Mononuclear cell (primary cell): ENCODE results near the gene MCF2L2. TPM values are rescaled to one million over a fixed set of nuclear protein-coding genes. Genes with fewer than 3 reads are reported as not detected.
A peak's percentile ranks its signal among the peaks of the same experiment; 100 is the strongest.
"Not testable (repeated sequence)": the region's sequence is repeated elsewhere in the genome, so short reads cannot be mapped to it uniquely, and the experiment has no call there.

Source experiments
- H3K27me3 ChIP-seq: 2 replicates; pipeline ENCODE4 v1.6.0; 2011; ENCODE audit warnings: low read length, control low read depth; ENCODE audit not compliant: insufficient read depth
- H3K4me1 ChIP-seq: 2 replicates; pipeline ENCODE4 v1.5.1; 2011; ENCODE audit warnings: mild to moderate bottlenecking, low read length, control low read depth; ENCODE audit not compliant: insufficient read depth
- H3K4me3 ChIP-seq: 2 replicates; pipeline ENCODE4 v1.5.1; 2011; ENCODE audit warnings: mild to moderate bottlenecking, low read length, moderate library complexity
- H3K9me3 ChIP-seq: 2 replicates; pipeline ENCODE4 v1.5.1; 2011; ENCODE audit warnings: low read depth, mild to moderate bottlenecking, control low read depth, low read length
- total RNA-seq: library from RNA; depleted of rRNA; stranded (reverse); fragments of >200 nt; gene quantifications from one replicate; pipeline ENCODE4 v1.2.3, GENCODE V29; 2012

The MCF2L2 gene
- total RNA-seq, 1 donor, result 2.9 TPM

GRCh38 chr3:183449391-183449790, 21.0 kb upstream of the MCF2L2 start:
- Histone ChIP-seq H3K4me3 (no peak overlapping the region), H3K4me1 (peaks cover 13% of the 10 kb centered on the region), H3K9me3 (peaks cover 4% of the 10 kb centered on the region), H3K27me3 (no peaks in the 10 kb centered on the region)

- Histone ChIP-seq H3K4me3 (peak overlapping the region; percentile 64), H3K4me1 (peaks cover 13% of the 10 kb centered on the region), H3K27me3 (no peaks in the 10 kb centered on the region), H3K9me3 (peaks cover 12% of the 10 kb centered on the region)
Observed at GRCh38 chr3:183448369-183449128, 20.1 kb upstream of the MCF2L2 start.

- H3K9me3 ChIP-seq, result peaks cover 18% of the 10 kb centered on the region
- H3K4me1 ChIP-seq, result peaks cover 13% of the 10 kb centered on the region
- H3K27me3 ChIP-seq, result no peaks in the 10 kb centered on the region
- H3K4me3 ChIP-seq, result peak overlapping the region; percentile 64
Observed at GRCh38 chr3:183447206-183448001, 19.0 kb upstream of the MCF2L2 start.

- Histone ChIP-seq H3K4me1 (peaks cover 13% of the 10 kb centered on the region), H3K4me3 (peak overlapping the region; percentile 64), H3K27me3 (no peaks in the 10 kb centered on the region), H3K9me3 (peaks cover 18% of the 10 kb centered on the region)
Observed at GRCh38 chr3:183446838-183447205, 18.4 kb upstream of the MCF2L2 start.

GRCh38 chr3:183444748-183445147, 16.3 kb upstream of the MCF2L2 start:
- H3K4me1 ChIP-seq, result peaks cover 24% of the 10 kb centered on the region
- peaks cover 18% of the 10 kb centered on the region for H3K9me3 ChIP-seq
- H3K4me3 ChIP-seq, result no peak overlapping the region
- H3K27me3 ChIP-seq, result no peaks in the 10 kb centered on the region

- Histone ChIP-seq H3K4me3 (no peak overlapping the region), H3K4me1 (peaks cover 34% of the 10 kb centered on the region), H3K27me3 (no peaks in the 10 kb centered on the region), H3K9me3 (peaks cover 18% of the 10 kb centered on the region)
Observed at GRCh38 chr3:183443395-183444385, 15.3 kb upstream of the MCF2L2 start.

- no peaks in the 10 kb centered on the region for H3K27me3 ChIP-seq
- peaks cover 30% of the 10 kb centered on the region for H3K4me1 ChIP-seq
- H3K4me3 ChIP-seq, result no peak overlapping the region
- peaks cover 18% of the 10 kb centered on the region for H3K9me3 ChIP-seq
Observed at GRCh38 chr3:183442994-183443393, 14.6 kb upstream of the MCF2L2 start.

- H3K4me3 ChIP-seq, H3K27me3 ChIP-seq: not testable (repeated sequence)
Observed at GRCh38 chr3:183440521-183440920, 12.1 kb upstream of the MCF2L2 start.

GRCh38 chr3:183439515-183439914, 11.1 kb upstream of the MCF2L2 start:
- H3K4me3 ChIP-seq, result no peak overlapping the region
- no peaks in the 10 kb centered on the region for H3K27me3 ChIP-seq
- peaks cover 15% of the 10 kb centered on the region for H3K9me3 ChIP-seq
- peaks cover 21% of the 10 kb centered on the region for H3K4me1 ChIP-seq

More at GRCh38 chr3:183440521-183440920, 12.1 kb upstream of the MCF2L2 start:
- H3K9me3 ChIP-seq, result peaks cover 18% of the 10 kb centered on the region
- peaks cover 21% of the 10 kb centered on the region for H3K4me1 ChIP-seq

- peaks cover 8% of the 10 kb centered on the region for H3K9me3 ChIP-seq
- H3K27me3 ChIP-seq, result no peaks in the 10 kb centered on the region
- H3K4me3 ChIP-seq, result no peak overlapping the region
- H3K4me1 ChIP-seq, result peaks cover 21% of the 10 kb centered on the region
Observed at GRCh38 chr3:183438735-183439134, 10.3 kb upstream of the MCF2L2 start.

GRCh38 chr3:183437666-183438564, 9.5 kb upstream of the MCF2L2 start:
- no peaks in the 10 kb centered on the region for H3K9me3 ChIP-seq
- H3K4me3 ChIP-seq, result no peak overlapping the region

GRCh38 chr3:183437061-183437460, 8.6 kb upstream of the MCF2L2 start:
- H3K4me1 ChIP-seq, result peaks cover 21% of the 10 kb centered on the region
- no peak overlapping the region for H3K4me3 ChIP-seq
- H3K27me3 ChIP-seq, result peaks cover 3% of the 10 kb centered on the region
- H3K9me3 ChIP-seq, result no peaks in the 10 kb centered on the region

More at GRCh38 chr3:183437666-183438564, 9.5 kb upstream of the MCF2L2 start:
- Histone ChIP-seq H3K4me1 (peaks cover 21% of the 10 kb centered on the region), H3K27me3 (no peaks in the 10 kb centered on the region)

- no peaks in the 10 kb centered on the region for H3K9me3 ChIP-seq
- peaks cover 10% of the 10 kb centered on the region for H3K27me3 ChIP-seq
- peaks cover 15% of the 10 kb centered on the region for H3K4me1 ChIP-seq
- H3K4me3 ChIP-seq, result no peak overlapping the region
Observed at GRCh38 chr3:183435661-183436060, 7.2 kb upstream of the MCF2L2 start.

GRCh38 chr3:183434992-183435391, 6.6 kb upstream of the MCF2L2 start:
- Histone ChIP-seq H3K4me1 (peaks cover 11% of the 10 kb centered on the region), H3K4me3 (no peak overlapping the region), H3K9me3 (no peaks in the 10 kb centered on the region), H3K27me3 (peaks cover 10% of the 10 kb centered on the region)
